PC-9 (cell line): Measurements from ENCODE around the gene EEF1AKMT3. TPM values are rescaled to one million over a fixed set of nuclear protein-coding genes. Genes with fewer than 3 reads are reported as not detected.

Source experiments
- BruUV-seq: library from RNA; stranded (reverse); fragments of 400-500 nt; replicated peaks from 2 replicates; lab custom pipeline; 2021; lab: Mats Ljungman, UMichigan
- CTCF ChIA-PET: fragments of 300-600 bp; sonication (Branson Sonifier 250); formaldehyde crosslinking; loops from one replicate; lab custom pipeline; 2022; ENCODE audit warnings: antibody characterized with exemption; lab: Charles Lee
- POLR2A ChIA-PET: fragments of 300-600 bp; sonication (Branson Sonifier 250); formaldehyde crosslinking; loops from one replicate; lab custom pipeline; 2022; ENCODE audit warnings: antibody characterized with exemption; ENCODE audit not compliant: unreplicated experiment; lab: Charles Lee
- DNase-seq, 2 experiments: peaks; one replicate each; pipeline versions ENCODE4 v3.0.0 to v3.0.0-alpha.2; 2015 to 2022; ENCODE audit warnings: mixed read lengths in 1 of 2
- H2AFZ ChIP-seq: fragments of 200-600 bp; sonication (generic); 2 replicates; pipeline ENCODE4 v1.8.1; 2017; ENCODE audit warnings: antibody characterized with exemption
- H3F3A ChIP-seq: fragments of 200-600 bp; sonication (generic); 2 replicates; pipeline ENCODE4 v1.8.1; 2017; ENCODE audit warnings: antibody characterized with exemption, mild to moderate bottlenecking, low read depth; ENCODE audit not compliant: insufficient read depth
- H3K27ac ChIP-seq: fragments of 200-600 bp; sonication (generic); 2 replicates; pipeline ENCODE4 v1.6.1; 2016; ENCODE audit warnings: mixed run types
- H3K27me3 ChIP-seq: fragments of 200-600 bp; sonication (generic); 2 replicates; pipeline ENCODE4 v1.6.1; 2016; ENCODE audit warnings: low read depth, mixed run types; ENCODE audit not compliant: insufficient read depth
- H3K36me3 ChIP-seq: fragments of 200-600 bp; sonication (generic); 2 replicates; pipeline ENCODE4 v1.6.1; 2016; ENCODE audit warnings: low read depth, mixed run types
- H3K4me1 ChIP-seq: fragments of 200-600 bp; sonication (generic); replicated peaks from 2 replicates; pipeline ENCODE4 v1.6.1; 2016; ENCODE audit warnings: mixed run types; ENCODE audit not compliant: insufficient read depth
- H3K4me2 ChIP-seq: fragments of 200-600 bp; sonication (generic); 2 replicates; pipeline ENCODE4 v1.6.1; 2017; ENCODE audit warnings: mixed run types
- H3K4me3 ChIP-seq: fragments of 200-600 bp; sonication (generic); 2 replicates; pipeline ENCODE4 v1.6.1; 2016; ENCODE audit warnings: mixed run types
- H3K79me2 ChIP-seq: fragments of 200-600 bp; sonication (generic); 2 replicates; pipeline ENCODE4 v1.6.1; 2017; ENCODE audit warnings: low read depth, mixed run types
- H3K9me2 ChIP-seq: fragments of 200-600 bp; sonication (generic); 2 replicates; pipeline ENCODE4 v1.8.1; 2017; ENCODE audit warnings: mild to moderate bottlenecking; ENCODE audit not compliant: insufficient read depth
- H3K9me3 ChIP-seq: fragments of 200-600 bp; sonication (generic); 2 replicates; pipeline ENCODE4 v1.8.1; 2016; ENCODE audit warnings: low read depth; ENCODE audit not compliant: insufficient read depth
- H4K20me1 ChIP-seq: fragments of 200-600 bp; sonication (generic); 2 replicates; pipeline ENCODE4 v1.8.1; 2017; ENCODE audit not compliant: insufficient read depth
- EZH2 ChIP-seq: fragments of 200-600 bp; sonication (generic); IDR thresholded peaks from 2 replicates; pipeline ENCODE4 v1.8.0; 2017; ENCODE audit warnings: antibody characterized with exemption, low read depth
- intact Hi-C: fragments of 100-400 bp; cut with micrococcal nuclease; formaldehyde crosslinking; loops from one replicate; pipeline ENCODE4 v1.10.0; 2022; ENCODE audit not compliant: unreplicated experiment
- total RNA-seq: library from RNA; stranded (reverse); gene quantifications from 2 replicates; pipeline ENCODE4 v1.2.3, GENCODE V29; 2021
- TF ChIP-seq, protein P1 (sequence below): fragments of 200-600 bp; sonication (generic); conservative IDR thresholded peaks from 2 replicates; pipeline ENCODE4 v1.6.1; 2017; ENCODE audit warnings: mixed run types, antibody characterized with exemption, mild to moderate bottlenecking, moderate library complexity

Gene EEF1AKMT3
- total RNA-seq, 1 experiment from 2014 or later, result 13.1 TPM

DNA sequence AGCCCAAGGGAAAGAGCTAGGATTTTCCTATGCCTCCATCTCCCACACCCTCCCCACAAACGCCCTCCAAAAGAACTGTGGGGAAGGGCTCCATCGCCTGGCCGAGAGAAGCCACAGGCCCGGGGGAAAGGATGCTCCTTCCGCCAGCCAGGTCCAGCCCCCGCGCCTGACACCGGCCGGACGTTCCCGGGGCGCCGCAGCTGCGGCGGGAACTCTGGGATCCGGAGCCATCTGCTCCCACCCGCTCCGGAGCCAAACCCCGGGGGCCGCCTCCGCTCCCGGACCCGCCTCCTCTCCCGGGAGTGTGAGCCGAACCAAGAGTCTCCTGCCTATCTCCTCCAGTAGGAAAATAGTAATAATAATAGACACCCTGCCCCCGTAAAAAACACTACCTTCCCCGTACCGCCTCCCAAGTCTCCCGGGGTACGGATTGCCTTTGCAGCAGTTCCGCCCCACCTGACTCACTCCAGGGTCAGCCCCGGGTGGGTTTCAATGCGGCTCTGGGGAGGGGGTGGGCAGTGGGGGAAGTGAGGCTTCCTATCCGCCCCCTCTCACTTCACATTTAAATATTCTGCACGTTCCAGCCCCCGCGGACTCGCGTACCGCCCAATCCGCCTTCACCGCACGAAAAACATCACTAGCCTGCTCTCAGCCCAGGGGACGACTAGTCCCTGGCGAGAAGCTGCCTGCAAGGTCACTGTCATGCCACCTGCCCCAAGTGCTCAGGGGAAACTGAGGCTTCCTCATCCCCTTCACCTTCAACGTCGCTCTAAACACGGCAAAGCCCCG is 36.3 kb upstream of the EEF1AKMT3 start:
- Histone ChIP-seq H3K36me3 (no peaks in the 10 kb centered on the region), H3K27ac (no peak overlapping the region), H3K79me2 (no peaks in the 10 kb centered on the region), H2AFZ (no peak overlapping the region), H3K9me3 (no peaks in the 10 kb centered on the region), H3K4me2 (peak overlapping the region; percentile 23; the same call in 1 of the 2 replicates), H3K4me1 (no peaks in the 10 kb centered on the region), H3K9me2 (no peaks in the 10 kb centered on the region), H3F3A (peaks cover 5% of the 10 kb centered on the region; the same call in 1 of the 2 replicates), H4K20me1 (no peaks in the 10 kb centered on the region), H3K27me3 (peaks cover 17% of the 10 kb centered on the region), H3K4me3 (no peak overlapping the region)
- DNase-seq, result peak in 1 of 2 experiments; percentile 24
- POLR2A ChIA-PET, result interaction anchor here (0.6 kb wide), 1 partner anchor 10 kb away, joined by 3 read pairs; no protein-coding TSS in a partner anchor
- intact Hi-C loops, result no loop called here
- CTCF ChIA-PET, result interaction anchor here (0.5 to 0.7 kb wide), 2 partner anchors 281 to 477 kb away, joined by 5 to 8 read pairs; partner anchors contain the start of gene INHBE
- no peak for TF ChIP-seq EZH2
- BruUV-seq, result no TSS peak

DNA sequence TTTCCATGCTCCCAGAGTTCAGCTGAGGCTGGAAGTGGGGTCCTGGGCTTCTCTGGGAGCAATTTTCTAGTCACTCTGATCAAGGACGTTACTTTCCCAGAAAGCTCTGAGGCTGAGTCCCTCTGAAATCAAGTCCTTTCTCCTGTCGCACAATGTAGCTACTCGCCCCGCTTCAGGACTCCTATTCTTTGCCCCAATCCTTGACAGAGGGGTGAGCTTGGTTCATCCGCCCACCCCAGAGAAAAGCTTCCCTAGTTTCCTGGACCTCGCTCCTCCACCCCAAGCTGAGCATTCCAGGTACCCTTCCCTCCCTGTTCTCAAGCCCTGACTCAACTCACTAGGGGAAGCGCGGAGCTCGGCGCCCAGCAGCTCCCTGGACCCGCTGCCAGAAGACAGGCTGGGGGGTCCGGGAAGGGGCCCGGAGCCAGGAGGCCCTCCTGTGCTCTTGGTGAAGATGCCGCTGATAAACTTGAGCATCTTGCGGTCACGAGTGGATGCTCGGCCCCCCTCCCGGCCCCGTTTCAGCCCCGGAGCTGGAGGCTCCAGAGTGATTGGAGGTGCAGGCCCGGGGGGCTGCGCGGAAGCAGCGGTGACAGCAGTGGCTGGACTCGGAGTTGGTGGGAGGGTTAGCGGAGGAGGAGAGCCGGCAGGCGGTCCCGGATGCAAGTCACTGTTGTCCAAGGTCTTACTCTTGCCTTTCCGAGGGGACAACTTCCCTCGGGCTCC is 35.5 kb upstream of the EEF1AKMT3 start:
- ChIA-PET CTCF (interaction anchor here (0.5 kb wide), 1 partner anchor 282 kb away, joined by 5 read pairs; the partner anchor contains the start of gene INHBE), POLR2A (no interaction called here)
- Histone ChIP-seq H3K4me2 (no peak overlapping the region), H3K27me3 (peaks cover 14% of the 10 kb centered on the region), H3K79me2 (no peaks in the 10 kb centered on the region), H3K4me1 (no peaks in the 10 kb centered on the region), H3F3A (peaks cover 5% of the 10 kb centered on the region; the same call in 1 of the 2 replicates), H2AFZ (no peak overlapping the region), H3K9me2 (no peaks in the 10 kb centered on the region), H3K9me3 (no peaks in the 10 kb centered on the region), H4K20me1 (no peaks in the 10 kb centered on the region), H3K27ac (no peak overlapping the region), H3K4me3 (no peak overlapping the region), H3K36me3 (no peaks in the 10 kb centered on the region)
- TF ChIP-seq, protein P1, sequence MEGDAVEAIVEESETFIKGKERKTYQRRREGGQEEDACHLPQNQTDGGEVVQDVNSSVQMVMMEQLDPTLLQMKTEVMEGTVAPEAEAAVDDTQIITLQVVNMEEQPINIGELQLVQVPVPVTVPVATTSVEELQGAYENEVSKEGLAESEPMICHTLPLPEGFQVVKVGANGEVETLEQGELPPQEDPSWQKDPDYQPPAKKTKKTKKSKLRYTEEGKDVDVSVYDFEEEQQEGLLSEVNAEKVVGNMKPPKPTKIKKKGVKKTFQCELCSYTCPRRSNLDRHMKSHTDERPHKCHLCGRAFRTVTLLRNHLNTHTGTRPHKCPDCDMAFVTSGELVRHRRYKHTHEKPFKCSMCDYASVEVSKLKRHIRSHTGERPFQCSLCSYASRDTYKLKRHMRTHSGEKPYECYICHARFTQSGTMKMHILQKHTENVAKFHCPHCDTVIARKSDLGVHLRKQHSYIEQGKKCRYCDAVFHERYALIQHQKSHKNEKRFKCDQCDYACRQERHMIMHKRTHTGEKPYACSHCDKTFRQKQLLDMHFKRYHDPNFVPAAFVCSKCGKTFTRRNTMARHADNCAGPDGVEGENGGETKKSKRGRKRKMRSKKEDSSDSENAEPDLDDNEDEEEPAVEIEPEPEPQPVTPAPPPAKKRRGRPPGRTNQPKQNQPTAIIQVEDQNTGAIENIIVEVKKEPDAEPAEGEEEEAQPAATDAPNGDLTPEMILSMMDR, result no peak
- no peak for TF ChIP-seq EZH2
- no peak for DNase-seq
- intact Hi-C loops, result no loop called here
- BruUV-seq, result no TSS peak

DNA sequence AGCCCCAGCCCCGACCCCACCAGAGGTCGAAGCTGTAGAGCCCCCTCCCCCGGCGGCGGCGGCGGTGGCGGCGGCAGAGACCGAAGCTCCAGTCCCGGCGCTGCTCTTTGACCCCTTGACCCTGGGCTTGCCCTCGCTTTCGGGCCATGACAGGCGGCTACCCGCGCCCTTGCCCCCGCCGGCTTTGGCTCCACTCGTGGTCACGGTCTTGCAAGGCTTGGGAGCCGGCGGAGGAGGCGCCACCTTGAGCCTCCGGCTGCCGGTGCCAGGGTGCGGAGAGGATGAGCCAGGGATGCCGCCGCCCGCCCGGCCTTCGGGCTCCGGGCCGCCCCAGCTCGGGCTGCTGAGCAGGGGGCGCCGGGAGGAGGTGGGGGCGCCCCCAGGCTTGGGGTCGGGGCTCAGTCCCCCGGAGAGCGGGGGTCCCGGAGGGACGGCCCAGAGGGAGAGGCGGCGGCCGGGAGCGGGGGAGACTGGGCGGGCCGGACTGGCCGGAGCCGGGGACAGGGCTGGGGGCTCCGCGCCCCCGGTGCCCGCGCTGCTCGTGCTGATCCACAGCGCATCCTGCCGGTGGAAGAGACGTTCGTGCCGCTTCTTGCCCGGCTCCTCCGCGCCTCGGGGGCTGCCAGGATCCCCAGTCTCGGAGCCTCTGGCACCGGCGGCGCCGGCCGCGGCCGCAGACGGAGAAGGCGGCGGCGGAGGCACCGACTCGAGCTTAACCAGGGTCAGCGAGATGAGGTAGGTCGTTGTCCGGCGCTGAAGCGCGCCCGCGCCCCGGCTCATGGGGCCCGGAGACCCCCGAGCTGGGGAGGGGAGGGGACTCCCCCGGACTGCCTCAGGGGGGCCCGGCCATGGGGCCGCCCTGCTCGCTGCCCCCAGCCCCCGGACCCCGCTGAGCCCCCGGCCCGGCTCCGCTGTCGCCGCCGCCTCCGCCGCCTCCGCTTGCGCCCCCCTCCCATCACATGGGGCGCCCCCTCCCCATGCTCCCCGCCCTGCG is 34.6 kb upstream of the EEF1AKMT3 start:
- Histone ChIP-seq H3K9me3 (no peaks in the 10 kb centered on the region), H3K27ac (no peak overlapping the region), H3K36me3 (no peaks in the 10 kb centered on the region), H3K4me2 (no peak overlapping the region), H3F3A (peaks cover 5% of the 10 kb centered on the region; the same call in 1 of the 2 replicates), H3K9me2 (no peaks in the 10 kb centered on the region), H4K20me1 (no peaks in the 10 kb centered on the region), H3K79me2 (no peaks in the 10 kb centered on the region), H3K4me3 (no peak overlapping the region), H3K27me3 (peaks cover 14% of the 10 kb centered on the region), H3K4me1 (no peaks in the 10 kb centered on the region), H2AFZ (no peak overlapping the region)
- TF ChIP-seq, protein P1, result no peak
- no peak for TF ChIP-seq EZH2
- DNase-seq, result no peak
- ChIA-PET CTCF (no interaction called here), POLR2A (no interaction called here)
- intact Hi-C loops, result no loop called here
- BruUV-seq, result no TSS peak
